Measurements from ENCODE around the gene BTN3A1.
"Not testable (repeated sequence)": the region's sequence is repeated elsewhere in the genome, so short reads cannot be mapped to it uniquely, and the experiment has no call there.

The BTN3A1 gene

DNA sequence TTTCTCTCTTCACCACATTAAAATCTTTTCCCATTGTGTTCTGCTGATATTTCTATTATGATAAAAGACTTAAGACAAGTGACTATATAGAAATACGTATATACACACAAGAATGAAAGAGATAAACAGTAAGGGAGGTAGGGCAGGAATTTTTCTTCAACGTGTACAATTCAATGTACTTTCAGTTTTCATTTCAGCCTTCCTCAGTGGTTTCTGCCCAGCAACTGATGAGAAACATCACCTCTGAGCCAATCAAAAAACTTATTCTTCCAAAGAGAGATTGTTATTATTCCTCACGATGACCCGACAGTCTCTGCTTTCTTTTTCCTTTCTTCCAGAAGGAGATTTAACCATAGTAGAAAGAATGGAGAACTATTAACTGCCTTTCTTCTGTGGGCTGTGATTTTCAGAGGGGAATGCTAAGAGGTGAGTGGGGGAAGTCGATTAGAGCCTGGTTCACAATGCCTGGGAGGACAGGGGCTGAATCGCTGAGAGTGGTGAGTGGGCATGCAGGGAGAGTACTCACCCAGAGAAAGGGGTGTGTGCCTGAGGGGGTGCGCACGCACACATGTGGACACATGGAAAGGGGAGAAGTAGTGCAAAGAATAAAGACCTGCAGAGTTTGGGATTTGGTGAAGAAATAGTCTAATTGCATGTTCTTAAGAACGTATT lies at the start of gene BTN3A1:
TSS of gene BTN3A1 (plus strand) at position 289 of the 672 bp plus-strand sequence. CDS start 3,289 bp downstream, outside the sequence.
- peak within 1 kb of the TSS; percentile 68 for H3K4me3 ChIP-seq (ENCODE audit: low read depth, low read length)
- peak; percentile 42 for DNase-seq (ENCODE audit: low read depth)

DNA sequence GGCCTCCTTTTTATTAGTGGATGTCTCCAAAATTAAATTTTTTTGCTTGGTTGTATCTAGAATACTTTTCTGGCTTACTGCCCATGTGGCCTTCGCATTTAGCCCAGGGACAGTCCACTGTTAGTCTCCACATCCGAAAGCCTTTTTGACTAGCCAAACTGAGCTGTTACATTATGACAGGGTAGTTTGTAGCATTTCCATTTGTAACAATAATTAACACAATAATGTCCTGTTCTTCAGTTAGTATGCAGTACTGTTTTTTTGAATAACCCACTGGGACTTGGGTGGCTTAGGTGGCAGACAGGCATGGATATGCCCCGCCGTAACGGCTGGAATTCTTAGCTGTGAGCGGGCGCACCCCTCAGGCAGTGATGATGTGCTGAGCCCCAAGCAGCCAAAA lies 49.8 kb upstream of the BTN3A1 start:
- DNase-seq (ENCODE audit: low read depth) = no peak
- H3K4me3 ChIP-seq (ENCODE audit: low read depth, low read length) = no peak overlapping the region

DNA sequence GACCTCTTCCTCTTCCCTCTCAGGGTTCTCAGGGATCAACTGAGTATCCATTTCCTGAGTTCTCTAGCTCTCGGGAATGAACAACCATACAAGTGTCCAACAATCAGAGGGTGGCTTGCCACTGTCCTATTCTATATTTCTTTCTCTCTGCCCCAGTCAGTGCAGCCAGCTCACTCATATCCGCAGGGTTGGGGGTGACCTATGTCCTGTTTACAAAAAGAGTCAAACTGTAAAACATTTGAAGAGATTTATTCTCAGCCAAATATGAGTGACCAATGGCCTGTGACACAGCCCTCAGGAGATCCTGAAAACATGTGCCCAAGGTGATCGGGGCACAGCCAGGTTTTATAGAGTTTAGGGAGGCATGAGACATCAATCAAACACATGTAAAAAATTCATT lies 47.9 kb upstream of the BTN3A1 start:
- no peak overlapping the region for H3K4me3 ChIP-seq (ENCODE audit: low read depth, low read length)
- no peak for DNase-seq (ENCODE audit: low read depth)

DNA sequence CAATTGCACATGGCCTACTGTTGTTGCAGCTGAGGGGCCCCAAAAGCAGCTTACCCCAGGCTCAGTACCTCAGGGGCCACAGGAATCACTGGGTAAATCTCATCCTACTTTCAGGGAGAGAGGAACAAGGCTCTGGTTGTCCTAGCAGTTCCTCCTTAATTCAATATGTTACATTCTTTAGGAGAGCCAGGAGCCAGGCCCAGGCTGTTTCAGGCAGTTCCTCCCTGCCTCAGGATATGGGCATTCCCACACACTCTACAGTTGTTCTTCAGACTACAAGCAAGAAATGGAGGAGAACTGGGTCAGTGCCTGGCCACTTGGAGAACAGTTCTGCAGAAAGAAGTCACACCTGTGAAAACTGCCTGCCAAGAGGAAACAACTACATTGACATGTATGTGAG lies 46.7 kb upstream of the BTN3A1 start:
- DNase-seq (ENCODE audit: low read depth) = no peak
- no peak overlapping the region for H3K4me3 ChIP-seq (ENCODE audit: low read depth, low read length)

DNA sequence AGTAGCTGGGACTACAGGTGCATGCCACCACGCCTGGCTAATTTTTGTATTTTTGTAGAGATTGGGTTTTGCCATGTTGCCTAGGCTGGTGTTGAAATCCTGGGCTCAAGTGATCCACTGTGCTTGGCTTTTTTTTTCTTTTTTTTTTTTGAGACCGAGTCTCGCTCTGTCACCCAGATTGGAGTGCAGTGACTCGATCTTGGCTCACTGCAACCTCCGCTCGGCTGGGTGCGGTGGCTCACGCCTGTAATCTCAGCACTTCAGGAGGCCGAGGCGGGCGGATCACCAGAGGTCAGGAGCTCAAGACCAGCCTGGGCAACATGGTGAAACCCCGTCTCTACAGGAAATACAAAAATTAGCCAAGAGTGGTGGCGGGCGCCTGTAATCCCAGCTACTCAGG lies 44.5 kb upstream of the BTN3A1 start:
- not testable (repeated sequence) for H3K4me3 ChIP-seq (ENCODE audit: low read depth, low read length); DNase-seq (ENCODE audit: low read depth)

DNA sequence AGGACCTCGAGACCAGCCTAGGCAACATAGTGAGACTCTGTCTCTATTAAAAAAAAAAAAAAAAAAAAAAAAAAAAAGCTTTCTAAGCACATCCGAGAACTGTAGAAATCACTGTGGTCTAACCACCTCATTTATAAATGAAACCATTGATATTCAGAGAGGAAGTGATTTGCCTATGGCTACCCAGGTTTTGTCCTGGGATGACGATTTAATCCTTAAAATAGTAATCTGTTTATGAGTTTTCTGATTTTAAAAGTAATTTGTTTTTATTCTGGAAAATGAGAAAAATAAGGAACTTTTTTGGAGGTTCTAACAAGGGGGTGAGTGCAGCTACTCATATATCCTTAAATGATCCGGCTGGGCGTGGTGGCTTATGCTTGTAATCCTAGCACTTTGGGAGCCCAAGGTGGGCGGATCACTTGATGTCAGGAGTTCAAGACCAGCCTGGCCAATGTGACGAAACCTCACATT lies 43.5 kb upstream of the BTN3A1 start:
- no peak overlapping the region for H3K4me3 ChIP-seq (ENCODE audit: low read depth, low read length)
- no peak for DNase-seq (ENCODE audit: low read depth)

DNA sequence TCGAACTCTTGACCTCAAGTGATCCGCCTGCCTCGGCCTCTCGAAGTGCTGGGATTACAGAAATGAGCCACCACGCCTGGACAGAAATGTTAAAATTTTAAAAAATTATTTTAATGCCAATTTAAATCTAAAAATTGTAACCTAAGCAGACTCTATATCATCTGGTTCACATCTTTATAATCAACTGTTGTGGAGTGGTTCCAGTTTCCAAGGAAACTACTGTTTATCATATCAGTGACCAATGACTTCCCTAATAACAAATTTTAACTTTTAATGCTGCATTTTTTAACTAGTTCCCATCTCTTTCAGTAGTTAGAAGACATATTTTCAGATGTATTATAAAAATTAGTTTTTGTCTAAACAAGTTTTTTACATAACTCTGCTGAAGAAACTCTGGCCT lies 42.3 kb upstream of the BTN3A1 start:
- DNase-seq (ENCODE audit: low read depth) = no peak
- no peak overlapping the region for H3K4me3 ChIP-seq (ENCODE audit: low read depth, low read length)

DNA sequence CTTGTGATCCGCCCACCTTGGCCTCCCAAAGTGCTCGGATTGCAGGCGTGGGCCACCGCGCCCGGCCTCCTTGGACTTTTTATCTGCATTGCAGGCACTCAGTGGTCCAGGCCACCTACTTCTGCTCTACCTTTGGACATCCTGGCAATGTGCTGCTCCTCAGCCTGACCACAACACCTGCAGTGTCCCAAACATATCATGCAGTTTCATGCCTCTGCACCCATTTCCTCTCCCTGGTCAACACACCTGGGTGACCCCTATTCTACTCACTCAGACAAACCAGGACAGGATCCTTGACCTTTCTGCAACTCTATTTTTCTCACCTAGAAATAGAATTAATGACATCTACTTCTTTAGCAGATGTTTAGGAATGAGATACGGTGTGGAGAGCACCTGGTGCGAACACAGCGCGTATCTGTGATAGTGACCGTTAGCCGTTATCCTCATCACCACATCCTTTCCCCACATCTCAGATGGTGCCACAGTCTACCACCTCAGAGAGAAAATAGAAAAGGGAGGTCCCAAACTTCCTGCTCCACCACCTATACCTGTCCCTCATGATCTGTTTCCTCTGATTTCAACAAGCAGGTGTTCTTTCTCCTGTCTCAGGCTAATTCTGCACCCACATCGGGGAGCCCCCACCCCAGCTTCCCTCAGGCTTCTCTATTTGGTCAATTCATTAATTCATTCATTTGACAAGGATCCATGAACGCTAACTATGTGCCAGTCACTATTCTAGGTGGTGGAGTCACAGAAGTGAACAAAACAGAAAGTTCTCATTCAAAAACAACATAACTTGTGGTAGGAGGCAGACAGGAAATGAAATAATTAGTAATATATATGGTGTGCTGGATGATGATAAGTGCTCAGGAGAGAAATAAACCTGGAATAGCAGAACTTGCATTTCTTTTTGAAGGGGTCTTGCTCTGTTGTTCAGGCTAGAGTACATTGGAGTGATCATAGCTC lies 41.3 kb upstream of the BTN3A1 start:
- no peak overlapping the region for H3K4me3 ChIP-seq (ENCODE audit: low read depth, low read length)
- DNase-seq (ENCODE audit: low read depth) = no peak

DNA sequence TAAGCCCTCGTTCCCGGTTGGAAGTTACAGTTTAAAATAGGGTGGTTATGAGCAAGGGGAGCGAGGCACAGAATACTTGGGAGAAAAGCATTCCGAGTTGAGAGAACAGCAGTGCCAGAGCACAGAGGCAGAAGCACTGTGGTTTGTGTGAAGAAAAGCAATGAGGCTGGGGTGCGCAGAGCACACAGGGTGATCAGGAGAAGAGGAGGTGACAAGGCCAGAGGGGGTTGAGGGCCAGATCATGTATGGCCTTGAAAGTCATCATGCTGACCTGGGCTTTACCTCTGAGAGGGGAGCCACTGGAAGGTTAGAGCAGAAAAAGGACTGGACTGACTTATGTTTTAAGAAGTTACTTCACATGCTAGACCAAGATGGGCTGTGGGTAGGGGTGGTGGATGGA lies 40.5 kb upstream of the BTN3A1 start:
- no peak for DNase-seq (ENCODE audit: low read depth)

DNA sequence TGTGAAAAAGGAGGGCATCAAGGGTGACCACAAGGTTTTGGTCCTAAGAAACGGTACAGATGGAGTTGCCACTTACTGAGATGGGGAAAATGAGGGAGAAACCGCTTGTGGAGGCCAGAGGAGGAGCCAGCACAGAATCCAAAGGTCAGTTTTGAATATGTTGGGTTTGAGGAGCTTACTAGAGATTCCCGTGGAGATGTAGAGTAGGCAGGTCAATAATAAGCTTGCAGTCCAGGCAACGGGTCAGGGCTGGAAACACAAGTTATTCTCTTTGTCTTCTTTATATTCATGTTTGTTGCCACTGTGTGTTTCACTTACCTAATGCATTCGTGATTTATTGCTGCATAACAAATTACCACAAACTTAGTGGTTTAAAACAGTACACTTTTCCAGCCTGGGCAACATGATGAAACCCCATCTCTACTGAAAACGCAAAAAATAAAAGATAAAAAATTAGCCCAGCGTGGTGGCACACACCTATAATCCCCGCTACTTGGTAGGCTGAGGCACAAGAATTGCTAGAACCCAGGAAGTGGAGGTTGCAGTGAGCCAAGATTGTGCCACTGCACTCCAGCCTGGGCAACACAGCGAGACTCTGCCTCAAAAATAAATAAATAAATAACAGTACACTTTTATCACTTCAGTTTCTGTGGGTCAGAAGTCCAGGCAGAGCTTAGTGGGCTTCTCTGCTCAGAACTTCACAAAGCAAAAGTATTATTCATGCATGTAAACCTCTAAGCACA lies 39.8 kb upstream of the BTN3A1 start:
- DNase-seq (ENCODE audit: low read depth) = no peak
- no peak overlapping the region for H3K4me3 ChIP-seq (ENCODE audit: low read depth, low read length)

More for the DNA sequence above, 40.5 kb upstream of the BTN3A1 start:
- no peak overlapping the region for H3K4me3 ChIP-seq (ENCODE audit: low read depth, low read length)

DNA sequence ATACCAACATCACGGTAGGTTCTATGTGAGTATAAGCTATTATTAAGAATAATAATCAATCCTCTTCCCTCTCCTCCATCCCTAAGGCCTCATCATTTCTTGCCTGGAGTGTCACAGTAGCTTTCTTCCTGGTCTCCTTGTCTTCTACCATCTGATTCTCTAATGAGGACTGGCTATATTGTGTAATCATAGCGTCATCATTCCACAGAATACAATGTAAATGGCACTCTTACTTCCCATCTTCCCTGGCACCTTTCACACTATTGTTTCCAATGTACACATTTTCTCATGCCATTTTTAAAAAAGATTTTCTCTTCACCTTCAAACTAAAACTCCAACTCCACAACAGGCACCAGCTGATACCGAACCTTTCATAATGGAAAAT lies 39.2 kb upstream of the BTN3A1 start:
- no peak overlapping the region for H3K4me3 ChIP-seq (ENCODE audit: low read depth, low read length)
- DNase-seq (ENCODE audit: low read depth) = no peak

DNA sequence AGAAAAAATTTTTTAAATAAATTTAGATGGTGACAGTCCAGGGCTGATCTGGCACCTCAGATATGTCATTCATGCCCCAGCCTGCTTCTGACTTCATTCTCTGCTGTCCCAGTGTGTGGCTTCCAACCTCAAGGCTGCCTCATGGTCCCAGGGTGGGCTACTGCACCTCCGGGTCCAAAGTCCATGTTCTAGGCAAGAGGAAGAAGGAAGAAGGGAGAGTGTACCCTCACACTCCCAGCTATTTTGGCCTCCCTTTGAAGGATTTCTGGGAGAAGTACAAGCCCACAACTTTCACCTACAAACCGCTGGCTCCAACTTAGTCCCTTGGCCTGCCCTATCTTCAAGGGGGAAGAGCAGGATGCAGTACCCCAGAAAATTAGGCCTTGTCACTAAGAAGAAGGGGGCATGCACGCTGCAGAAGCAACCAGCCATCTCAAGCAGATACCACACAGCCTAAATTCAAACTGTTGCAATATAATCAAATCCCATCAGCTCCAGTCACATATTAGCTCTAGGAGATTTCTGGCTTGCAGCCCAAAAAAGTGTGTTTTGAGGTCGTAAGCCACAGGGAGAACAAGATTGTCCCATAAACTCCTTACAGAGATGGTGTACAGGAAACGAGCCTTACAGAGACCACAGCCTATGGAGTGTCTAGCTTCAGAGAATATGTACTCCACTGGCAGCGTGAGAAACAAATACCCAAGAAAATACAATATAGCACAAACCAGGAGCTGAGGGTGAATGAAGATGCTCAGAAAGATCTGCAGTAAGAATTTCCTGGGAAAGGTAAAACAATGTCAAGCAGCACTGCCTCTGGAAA lies 38.0 kb upstream of the BTN3A1 start:
- peak overlapping the region; percentile 70 for H3K4me3 ChIP-seq (ENCODE audit: low read depth, low read length)
- DNase-seq (ENCODE audit: low read depth) = no peak

DNA sequence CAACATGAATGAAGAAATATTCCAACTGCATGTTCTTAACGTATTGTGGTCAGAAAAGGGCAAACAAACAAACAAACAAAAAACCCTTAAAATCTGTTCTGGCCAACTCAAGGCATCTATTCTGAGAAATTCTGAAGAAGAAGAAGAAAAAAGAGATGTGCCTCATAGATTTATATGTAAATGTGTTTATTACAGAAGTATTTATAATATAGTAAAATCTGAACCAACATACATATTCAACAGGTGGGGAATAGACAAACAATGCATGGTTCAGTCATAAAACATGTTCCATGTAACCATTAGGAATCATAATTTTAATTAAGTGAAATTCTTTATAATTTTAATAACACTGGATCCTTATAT lies 36.5 kb upstream of the BTN3A1 start:
- H3K4me3 ChIP-seq (ENCODE audit: low read depth, low read length) = peak overlapping the region; percentile 70
- no peak for DNase-seq (ENCODE audit: low read depth)

DNA sequence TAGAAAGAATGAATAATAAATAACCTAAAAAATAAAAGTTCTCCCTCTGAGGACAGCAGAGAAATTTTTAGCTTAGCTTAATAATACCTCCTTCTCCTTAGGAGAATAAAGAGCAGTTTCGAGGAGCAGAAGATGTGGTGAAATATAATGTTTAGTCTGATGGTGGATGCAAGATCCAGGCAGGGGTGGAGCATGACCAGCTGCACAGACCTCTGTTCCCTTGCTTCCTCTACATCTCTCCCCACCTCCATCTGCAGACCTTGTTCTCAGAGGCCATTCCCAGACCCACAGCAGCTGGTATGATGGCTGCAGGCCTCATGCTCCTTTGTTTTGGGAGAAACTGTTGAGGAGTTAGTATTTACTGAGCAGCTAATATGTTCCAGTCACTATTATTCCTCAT lies 35.6 kb upstream of the BTN3A1 start:
- DNase-seq (ENCODE audit: low read depth) = no peak
- no peak overlapping the region for H3K4me3 ChIP-seq (ENCODE audit: low read depth, low read length)

DNA sequence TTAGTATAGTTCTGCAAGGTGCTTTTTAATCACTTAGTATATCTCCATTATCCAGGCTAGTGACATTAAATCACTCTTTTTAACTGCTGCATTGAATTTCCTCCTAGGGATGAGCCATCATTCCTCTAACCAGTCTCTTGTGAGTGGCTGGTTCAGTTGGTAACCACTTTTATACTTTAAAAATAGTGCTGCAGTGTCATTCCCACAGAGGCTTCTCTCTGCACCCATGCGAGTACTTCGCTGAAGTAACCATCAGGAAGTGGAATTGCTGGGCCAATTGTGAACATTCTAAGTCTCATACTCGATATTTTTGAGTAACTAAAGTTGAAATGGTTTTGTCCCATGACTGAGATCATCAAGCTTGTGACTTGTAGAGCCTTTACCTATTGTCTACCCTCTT lies 35.0 kb upstream of the BTN3A1 start:
- no peak for DNase-seq (ENCODE audit: low read depth)
- H3K4me3 ChIP-seq (ENCODE audit: low read depth, low read length) = no peak overlapping the region

DNA sequence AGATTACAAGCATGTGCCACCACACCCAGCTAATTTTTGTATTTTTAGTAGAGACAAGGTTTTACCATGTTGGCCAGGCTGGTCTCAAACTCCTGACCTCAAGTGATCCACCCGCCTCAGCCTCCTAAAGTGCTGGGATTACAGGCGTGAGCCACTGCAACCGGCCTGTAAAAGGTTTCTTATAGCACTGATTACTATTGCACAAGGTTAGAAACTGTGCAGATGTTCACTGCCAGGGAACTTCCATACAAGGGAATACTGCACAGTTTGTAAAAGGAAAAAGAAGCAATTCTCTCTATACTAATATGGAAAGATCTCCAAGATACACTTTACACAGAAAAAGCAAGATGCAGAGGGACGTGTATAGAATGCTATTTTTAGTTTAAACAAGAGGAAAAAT lies 30.3 kb upstream of the BTN3A1 start:
- H3K4me3 ChIP-seq (ENCODE audit: low read depth, low read length); DNase-seq (ENCODE audit: low read depth): not testable (repeated sequence)

DNA sequence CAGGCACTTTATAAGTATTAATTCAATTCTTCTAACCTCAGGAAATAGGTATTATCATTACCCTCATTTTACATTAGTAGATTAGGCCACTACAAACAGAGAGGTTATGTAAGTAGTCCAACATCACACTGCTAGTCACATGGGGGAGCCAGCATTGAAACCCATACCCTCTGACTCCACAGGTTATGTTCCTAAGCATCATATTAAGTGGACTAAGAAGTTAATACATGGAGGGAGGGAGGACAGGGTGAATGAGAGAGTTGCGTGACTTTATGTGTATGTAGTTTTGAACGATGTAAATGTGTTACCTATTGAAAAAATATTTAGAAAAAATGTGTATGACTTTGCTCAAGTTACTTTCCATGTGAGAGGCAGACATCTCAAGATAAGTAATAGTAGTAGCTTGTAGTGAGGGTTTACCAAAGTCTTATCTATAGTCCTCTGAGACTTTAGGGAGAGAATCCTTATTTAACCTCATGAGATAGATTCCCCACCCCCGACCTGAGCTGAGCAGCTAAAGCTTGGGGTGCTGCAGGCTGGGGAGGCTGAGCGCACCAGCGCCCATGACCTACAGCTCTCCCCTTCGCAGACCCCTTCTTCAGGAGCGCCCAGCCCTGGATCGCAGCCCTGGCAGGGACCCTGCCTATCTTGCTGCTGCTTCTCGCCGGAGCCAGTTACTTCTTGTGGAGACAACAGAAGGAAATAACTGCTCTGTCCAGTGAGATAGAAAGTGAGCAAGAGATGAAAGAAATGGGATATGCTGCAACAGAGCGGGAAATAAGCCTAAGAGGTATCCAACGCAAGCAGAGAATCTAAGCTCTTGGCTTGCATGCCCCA lies 29.5 kb upstream of the BTN3A1 start:
- H3K4me3 ChIP-seq (ENCODE audit: low read depth, low read length) = no peak overlapping the region
- no peak for DNase-seq (ENCODE audit: low read depth)

DNA sequence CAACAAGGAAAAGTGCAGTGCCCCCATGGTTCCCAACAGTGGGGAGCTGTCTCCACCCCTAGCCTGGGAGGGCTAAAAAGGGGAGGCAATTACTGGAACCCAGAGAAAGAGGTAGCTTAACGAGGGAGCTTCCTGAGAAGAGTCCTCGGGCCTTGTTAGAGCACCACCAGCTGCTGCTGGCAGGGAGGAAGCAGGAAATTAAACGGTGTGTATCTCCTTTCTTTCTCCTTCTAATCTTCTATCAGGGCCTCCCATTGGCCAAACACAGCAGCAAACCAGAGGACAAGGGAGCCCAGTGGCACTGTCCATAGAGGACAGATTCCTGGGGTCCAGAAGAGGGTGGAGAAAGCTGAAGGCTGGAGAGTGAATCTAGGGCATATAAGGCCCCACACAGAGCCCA lies 26.8 kb upstream of the BTN3A1 start:
- no peak for DNase-seq (ENCODE audit: low read depth)
- no peak overlapping the region for H3K4me3 ChIP-seq (ENCODE audit: low read depth, low read length)

Measured in skeletal muscle cell (primary cell).